GM18861 (cell line): ENCODE measurements around the gene RWDD3.

Experiments used
- ATAC-seq: cut with Tn5 transposase; IDR thresholded peaks from one replicate; pipeline ENCODE4 v1.9.1; 2021; ENCODE audit not compliant: unreplicated experiment

The RWDD3 gene

GRCh38 chr1:95233737-95234500, at the start of gene RWDD3:
TSS of gene RWDD3 (plus strand) at chr1:95234210. CDS start at chr1:95234231, 21 bp downstream.
- peak; percentile 98 for ATAC-seq

- no peak for ATAC-seq
These were observed 47.9 kb upstream of the RWDD3 start for GRCh38 chr1:95186149-95186548.

GRCh38 chr1:95193591-95193990, 40.4 kb upstream of the RWDD3 start:
- ATAC-seq = no peak

- no peak for ATAC-seq
These were observed 39.0 kb upstream of the RWDD3 start for GRCh38 chr1:95195046-95195445.

- no peak for ATAC-seq
These were observed 38.0 kb upstream of the RWDD3 start for GRCh38 chr1:95196017-95196416.

GRCh38 chr1:95197616-95198252, 36.3 kb upstream of the RWDD3 start:
- no peak for ATAC-seq

- no peak for ATAC-seq
These were observed 32.1 kb upstream of the RWDD3 start for GRCh38 chr1:95201905-95202304.

- no peak for ATAC-seq
These were observed 30.0 kb upstream of the RWDD3 start for GRCh38 chr1:95203908-95204437.

- ATAC-seq = no peak
These were observed 27.5 kb upstream of the RWDD3 start for GRCh38 chr1:95206514-95206913.

- ATAC-seq = no peak
These were observed 26.6 kb upstream of the RWDD3 start for GRCh38 chr1:95207223-95207935.

- ATAC-seq = no peak
These were observed 25.1 kb upstream of the RWDD3 start for GRCh38 chr1:95208876-95209275.

GRCh38 chr1:95209291-95209690, 24.7 kb upstream of the RWDD3 start:
- ATAC-seq = no peak

- ATAC-seq = no peak
These were observed 17.6 kb upstream of the RWDD3 start for GRCh38 chr1:95216292-95216990.

GRCh38 chr1:95217371-95217770, 16.6 kb upstream of the RWDD3 start:
- ATAC-seq = no peak

- ATAC-seq = no peak
These were observed 14.6 kb upstream of the RWDD3 start for GRCh38 chr1:95219407-95219806.

GRCh38 chr1:95221306-95221705, 12.7 kb upstream of the RWDD3 start:
- ATAC-seq = no peak

GRCh38 chr1:95222629-95223028, 11.4 kb upstream of the RWDD3 start:
- no peak for ATAC-seq

GRCh38 chr1:95223110-95223509, 10.9 kb upstream of the RWDD3 start:
- ATAC-seq = no peak

- no peak for ATAC-seq
These were observed 7.0 kb upstream of the RWDD3 start for GRCh38 chr1:95226781-95227660.

- no peak for ATAC-seq
These were observed 5.0 kb upstream of the RWDD3 start for GRCh38 chr1:95229037-95229436.
